ENCODE results near the gene ANXA1. TPM values are rescaled to one million over a fixed set of nuclear protein-coding genes. Genes with fewer than 3 reads are reported as not detected.

The ANXA1 gene
- total RNA-seq, 1 donor from 2014 or later: 0.27 TPM

- ATAC-seq (ENCODE audit: low read depth) (no peak), DNase-seq (no peak)
- Mint-ChIP-seq H3K4me3 (no peak overlapping the region), H3K27me3 (peaks cover 7% of the 10 kb centered on the region), H3K36me3 (ENCODE audit: low read depth) (no peaks in the 10 kb centered on the region), H3K4me1 (no peaks in the 10 kb centered on the region), H3K27ac (no peak overlapping the region), H3K9me3 (no peaks in the 10 kb centered on the region)
- TF ChIP-seq CTCF (IDR thresholded peaks at IDR 0.05): no peak
- ChIA-PET CTCF (no interaction called here), POLR2A (no interaction called here)
- intact Hi-C loops (cut with micrococcal nuclease): no loop called here
Observed at GRCh38 chr9:73158723-73159122, 7.1 kb downstream of the ANXA1 start.

GRCh38 chr9:73160868-73161267 is 9.2 kb downstream of the ANXA1 start:
- no peaks in the 10 kb centered on the region for H3K9me3 Mint-ChIP-seq
- POLR2A ChIA-PET: no interaction called here
- no peak overlapping the region for H3K4me3 Mint-ChIP-seq
- ATAC-seq (ENCODE audit: low read depth) (no peak), DNase-seq (no peak)
- no peaks in the 10 kb centered on the region for H3K4me1 Mint-ChIP-seq
- no peaks in the 10 kb centered on the region for H3K36me3 Mint-ChIP-seq (ENCODE audit: low read depth)
- H3K27me3 Mint-ChIP-seq: no peaks in the 10 kb centered on the region
- H3K27ac Mint-ChIP-seq: no peak overlapping the region
- TF ChIP-seq CTCF (IDR thresholded peaks at IDR 0.05): no peak
- intact Hi-C loops (cut with micrococcal nuclease): no loop called here
- CTCF ChIA-PET: no interaction called here

- H3K27ac Mint-ChIP-seq: no peak overlapping the region
- no peak for TF ChIP-seq CTCF (IDR thresholded peaks at IDR 0.05)
- no peaks in the 10 kb centered on the region for H3K27me3 Mint-ChIP-seq
- ATAC-seq (ENCODE audit: low read depth): no peak
- POLR2A ChIA-PET: no interaction called here
- no peak overlapping the region for H3K4me3 Mint-ChIP-seq
- DNase-seq: no peak
- H3K36me3 Mint-ChIP-seq (ENCODE audit: low read depth): no peaks in the 10 kb centered on the region
- CTCF ChIA-PET: no interaction called here
- H3K9me3 Mint-ChIP-seq: no peaks in the 10 kb centered on the region
- intact Hi-C loops (cut with micrococcal nuclease): no loop called here
- peaks cover 4% of the 10 kb centered on the region for H3K4me1 Mint-ChIP-seq
Observed at GRCh38 chr9:73162987-73163768, 11.5 kb downstream of the ANXA1 start.

- intact Hi-C loops (cut with micrococcal nuclease): no loop called here
- Mint-ChIP-seq H3K36me3 (ENCODE audit: low read depth) (no peaks in the 10 kb centered on the region), H3K4me1 (peaks cover 4% of the 10 kb centered on the region), H3K27me3 (no peaks in the 10 kb centered on the region), H3K27ac (no peak overlapping the region), H3K4me3 (no peak overlapping the region), H3K9me3 (no peaks in the 10 kb centered on the region)
- ATAC-seq (ENCODE audit: low read depth): no peak
- ChIA-PET CTCF (no interaction called here), POLR2A (no interaction called here)
- no peak for TF ChIP-seq CTCF (IDR thresholded peaks at IDR 0.05)
- DNase-seq: no peak
Observed at GRCh38 chr9:73165911-73166310, 14.2 kb downstream of the ANXA1 start.

- no peak overlapping the region for H3K27ac Mint-ChIP-seq
- no peaks in the 10 kb centered on the region for H3K9me3 Mint-ChIP-seq
- ChIA-PET CTCF (no interaction called here), POLR2A (no interaction called here)
- intact Hi-C loops (cut with micrococcal nuclease): no loop called here
- H3K4me3 Mint-ChIP-seq: no peak overlapping the region
- H3K27me3 Mint-ChIP-seq: no peaks in the 10 kb centered on the region
- ATAC-seq (ENCODE audit: low read depth) (no peak), DNase-seq (no peak)
- peaks cover 4% of the 10 kb centered on the region for H3K4me1 Mint-ChIP-seq
- H3K36me3 Mint-ChIP-seq (ENCODE audit: low read depth): no peaks in the 10 kb centered on the region
- no peak for TF ChIP-seq CTCF (IDR thresholded peaks at IDR 0.05)
Observed at GRCh38 chr9:73166468-73166867, 14.8 kb downstream of the ANXA1 start.

Data from activated B cell treated with CpG ODN at 0.5 μM for 24 hours (primary cell).